Stimulated activated effector memory CD8-positive, alpha-beta T cell treated with anti-CD3 and anti-CD28 coated beads, Interleukin-12 subunit alpha, Interleukin-12 subunit beta, amount 100 ng/mL, for 72 hours (primary cell): ENCODE measurements around the gene MRPL50.

ENCODE experiments used
- ATAC-seq: fragments of 150-1000 bp; cut with Tn5 transposase; 2 replicates; pipeline ENCODE4 v1.10.0; 2021
- DNase-seq, 2 donors: peaks; one replicate each; pipeline ENCODE4 v3.0.0; 2021 to 2022; ENCODE audit warnings: low spot score in 2 of 2
- H3K27ac Mint-ChIP-seq: one replicate; pipeline ENCODE4 v1.8.0; 2022; ENCODE audit warnings: mild to moderate bottlenecking, mixed read lengths
- H3K36me3 Mint-ChIP-seq: one replicate; pipeline ENCODE4 v1.8.0; 2022; ENCODE audit warnings: mild to moderate bottlenecking, mixed read lengths
- H3K4me1 Mint-ChIP-seq: one replicate; pipeline ENCODE4 v1.8.0; 2022; ENCODE audit warnings: mixed read lengths
- H3K4me3 Mint-ChIP-seq: one replicate; pipeline ENCODE4 v1.8.0; 2022; ENCODE audit warnings: mild to moderate bottlenecking, mixed read lengths
- H3K9me3 Mint-ChIP-seq: one replicate; pipeline ENCODE4 v1.8.0; 2022; ENCODE audit warnings: mixed read lengths

Gene MRPL50

GRCh38 chr9:101371813-101372212, 26.6 kb downstream of the MRPL50 start:
- no peaks in the 10 kb centered on the region for H3K36me3 Mint-ChIP-seq
- DNase-seq (no peak), ATAC-seq (no peak)
- no peaks in the 10 kb centered on the region for H3K9me3 Mint-ChIP-seq
- no peak overlapping the region for H3K4me3 Mint-ChIP-seq
- no peaks in the 10 kb centered on the region for H3K4me1 Mint-ChIP-seq
- no peak overlapping the region for H3K27ac Mint-ChIP-seq

DNA sequence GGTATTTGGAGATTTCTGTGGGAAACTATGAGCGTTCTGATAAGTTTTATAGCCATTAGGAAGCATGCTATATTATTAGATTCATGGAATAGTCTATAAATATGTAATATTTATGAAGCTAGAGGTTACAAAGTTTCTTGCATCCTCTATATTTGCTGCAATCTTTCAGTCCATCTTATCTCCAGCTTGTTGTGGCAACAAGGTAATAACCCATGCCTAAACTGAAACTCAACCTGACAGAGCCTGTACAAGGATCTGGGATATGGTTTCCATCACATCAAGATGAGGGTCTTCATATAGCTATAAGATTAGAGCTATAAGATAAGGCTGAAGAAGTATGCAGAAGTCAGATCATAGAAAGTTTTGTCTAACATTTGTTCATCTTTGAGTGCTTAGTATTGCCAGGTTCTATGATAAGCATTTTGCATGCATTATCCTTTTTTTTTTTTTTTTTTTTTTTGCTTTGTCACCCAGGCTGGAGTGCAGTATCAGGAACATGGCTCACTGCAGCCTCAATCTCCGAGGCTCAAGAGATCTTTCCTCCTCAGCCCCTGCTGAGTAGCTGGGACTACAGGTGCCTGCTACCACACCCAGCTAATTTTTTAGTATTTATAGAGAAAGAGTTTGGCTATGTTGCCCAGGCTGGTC, 28.4 kb downstream of the MRPL50 start:
- H3K27ac Mint-ChIP-seq: no peak overlapping the region
- no peak for DNase-seq
- ATAC-seq: no peak
- no peaks in the 10 kb centered on the region for H3K36me3 Mint-ChIP-seq
- no peaks in the 10 kb centered on the region for H3K9me3 Mint-ChIP-seq
- H3K4me1 Mint-ChIP-seq: no peaks in the 10 kb centered on the region
- no peak overlapping the region for H3K4me3 Mint-ChIP-seq

- ATAC-seq (no peak), DNase-seq (no peak)
- Mint-ChIP-seq H3K27ac (no peak overlapping the region), H3K9me3 (no peaks in the 10 kb centered on the region), H3K4me3 (no peak overlapping the region), H3K36me3 (no peaks in the 10 kb centered on the region), H3K4me1 (no peaks in the 10 kb centered on the region)
These were observed 29.1 kb downstream of the MRPL50 start for GRCh38 chr9:101369286-101369685.

DNA sequence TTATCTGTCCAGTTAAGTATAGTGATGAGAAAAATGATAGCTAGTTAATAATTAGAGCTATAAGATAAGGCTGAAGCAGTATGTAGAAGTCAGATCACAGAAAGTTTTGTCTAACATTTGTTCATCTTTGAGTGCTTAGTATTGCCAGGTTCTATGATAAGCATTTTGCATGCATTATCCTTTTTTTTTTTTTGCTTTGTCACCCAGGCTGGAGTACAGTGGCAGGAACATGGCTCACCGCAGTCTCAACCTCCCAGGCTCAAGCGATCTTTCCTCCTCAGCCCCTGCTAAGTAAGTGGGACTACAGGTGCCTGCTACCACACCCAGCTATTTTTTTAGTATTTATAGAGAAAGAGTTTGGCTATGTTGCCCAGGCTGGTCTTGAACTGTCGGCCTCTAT, 31.1 kb downstream of the MRPL50 start:
- no peaks in the 10 kb centered on the region for H3K36me3 Mint-ChIP-seq
- H3K4me3 Mint-ChIP-seq: no peak overlapping the region
- ATAC-seq (no peak), DNase-seq (no peak)
- no peaks in the 10 kb centered on the region for H3K9me3 Mint-ChIP-seq
- H3K27ac Mint-ChIP-seq: no peak overlapping the region
- no peaks in the 10 kb centered on the region for H3K4me1 Mint-ChIP-seq

GRCh38 chr9:101366038-101366756, 32.2 kb downstream of the MRPL50 start:
- H3K9me3 Mint-ChIP-seq: no peaks in the 10 kb centered on the region
- no peaks in the 10 kb centered on the region for H3K36me3 Mint-ChIP-seq
- no peaks in the 10 kb centered on the region for H3K4me1 Mint-ChIP-seq
- DNase-seq: no peak
- H3K4me3 Mint-ChIP-seq: no peak overlapping the region
- no peak for ATAC-seq
- no peak overlapping the region for H3K27ac Mint-ChIP-seq

- Mint-ChIP-seq H3K36me3 (no peaks in the 10 kb centered on the region), H3K4me1 (no peaks in the 10 kb centered on the region), H3K27ac (no peak overlapping the region), H3K4me3 (no peak overlapping the region), H3K9me3 (no peaks in the 10 kb centered on the region)
- DNase-seq (no peak), ATAC-seq (no peak)
These were observed 33.2 kb downstream of the MRPL50 start for GRCh38 chr9:101365181-101365580.

GRCh38 chr9:101362450-101362849, 36.0 kb downstream of the MRPL50 start:
- Mint-ChIP-seq H3K27ac (no peak overlapping the region), H3K36me3 (no peaks in the 10 kb centered on the region), H3K4me1 (no peaks in the 10 kb centered on the region), H3K9me3 (no peaks in the 10 kb centered on the region), H3K4me3 (no peak overlapping the region)
- DNase-seq: no peak
- no peak for ATAC-seq

GRCh38 chr9:101360647-101361046, 37.8 kb downstream of the MRPL50 start:
- Mint-ChIP-seq H3K9me3 (no peaks in the 10 kb centered on the region), H3K4me3 (no peak overlapping the region), H3K27ac (no peak overlapping the region), H3K36me3 (no peaks in the 10 kb centered on the region), H3K4me1 (no peaks in the 10 kb centered on the region)
- DNase-seq (no peak), ATAC-seq (no peak)

DNA sequence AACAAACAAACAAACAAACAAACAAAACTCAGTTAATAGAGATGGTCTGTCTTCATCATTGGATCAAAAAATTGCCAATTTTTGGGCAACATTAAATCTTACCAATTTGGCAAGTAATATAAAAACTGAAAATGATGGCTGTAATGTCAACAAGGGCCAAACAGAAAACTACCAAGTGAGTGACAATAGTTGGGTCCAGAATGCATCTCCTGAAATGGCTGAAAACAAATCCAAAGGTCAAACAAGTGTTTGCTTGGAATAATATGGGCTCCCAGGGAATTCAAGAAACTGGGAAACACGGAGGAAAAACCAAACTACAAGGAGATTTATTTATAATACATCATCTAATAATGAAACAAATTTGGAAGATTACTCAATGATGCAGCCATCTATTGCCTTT, 38.7 kb downstream of the MRPL50 start:
- no peaks in the 10 kb centered on the region for H3K36me3 Mint-ChIP-seq
- H3K27ac Mint-ChIP-seq: no peak overlapping the region
- H3K4me3 Mint-ChIP-seq: no peak overlapping the region
- H3K4me1 Mint-ChIP-seq: no peaks in the 10 kb centered on the region
- ATAC-seq (no peak), DNase-seq (no peak)
- H3K9me3 Mint-ChIP-seq: no peaks in the 10 kb centered on the region

GRCh38 chr9:101356619-101357018, 41.8 kb downstream of the MRPL50 start:
- Mint-ChIP-seq H3K4me1 (no peaks in the 10 kb centered on the region), H3K4me3 (no peak overlapping the region), H3K36me3 (no peaks in the 10 kb centered on the region), H3K27ac (no peak overlapping the region), H3K9me3 (no peaks in the 10 kb centered on the region)
- no peak for ATAC-seq
- no peak for DNase-seq

- no peaks in the 10 kb centered on the region for H3K4me1 Mint-ChIP-seq
- DNase-seq: no peak
- H3K4me3 Mint-ChIP-seq: no peak overlapping the region
- H3K36me3 Mint-ChIP-seq: no peaks in the 10 kb centered on the region
- no peaks in the 10 kb centered on the region for H3K9me3 Mint-ChIP-seq
- no peak for ATAC-seq
- no peak overlapping the region for H3K27ac Mint-ChIP-seq
These were observed 43.4 kb downstream of the MRPL50 start for GRCh38 chr9:101354765-101355708.

GRCh38 chr9:101354143-101354764, 44.2 kb downstream of the MRPL50 start:
- Mint-ChIP-seq H3K27ac (no peak overlapping the region), H3K4me1 (no peaks in the 10 kb centered on the region), H3K4me3 (no peak overlapping the region), H3K9me3 (no peaks in the 10 kb centered on the region), H3K36me3 (no peaks in the 10 kb centered on the region)
- DNase-seq: no peak
- no peak for ATAC-seq

GRCh38 chr9:101353683-101354082, 44.7 kb downstream of the MRPL50 start:
- DNase-seq: no peak
- no peaks in the 10 kb centered on the region for H3K9me3 Mint-ChIP-seq
- ATAC-seq: no peak
- H3K4me1 Mint-ChIP-seq: no peaks in the 10 kb centered on the region
- no peaks in the 10 kb centered on the region for H3K36me3 Mint-ChIP-seq
- H3K4me3 Mint-ChIP-seq: no peak overlapping the region
- H3K27ac Mint-ChIP-seq: no peak overlapping the region

GRCh38 chr9:101352892-101353463, 45.4 kb downstream of the MRPL50 start:
- no peaks in the 10 kb centered on the region for H3K36me3 Mint-ChIP-seq
- ATAC-seq (no peak), DNase-seq (no peak)
- no peak overlapping the region for H3K27ac Mint-ChIP-seq
- H3K9me3 Mint-ChIP-seq: no peaks in the 10 kb centered on the region
- no peak overlapping the region for H3K4me3 Mint-ChIP-seq
- H3K4me1 Mint-ChIP-seq: no peaks in the 10 kb centered on the region

DNA sequence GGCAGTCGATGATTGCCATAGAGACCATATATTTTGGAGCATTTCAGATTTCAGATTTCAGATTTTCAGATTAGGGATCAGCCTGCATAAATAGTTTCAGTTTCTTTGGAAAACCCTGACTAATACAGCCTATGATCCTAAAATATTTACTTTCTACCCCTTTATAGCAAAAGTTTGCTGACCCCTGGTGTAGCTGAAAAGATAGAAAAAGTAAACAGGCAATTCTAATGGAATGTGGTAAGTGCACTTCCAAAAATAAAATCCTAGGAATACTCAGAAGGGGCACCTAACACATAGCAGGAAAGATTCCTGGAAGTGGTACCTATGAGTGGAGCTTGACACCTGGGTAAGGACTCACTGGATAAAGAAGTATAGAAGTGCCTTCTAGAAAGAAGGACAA, 48.1 kb downstream of the MRPL50 start:
- H3K36me3 Mint-ChIP-seq: no peaks in the 10 kb centered on the region
- H3K9me3 Mint-ChIP-seq: no peaks in the 10 kb centered on the region
- ATAC-seq: no peak
- no peaks in the 10 kb centered on the region for H3K4me1 Mint-ChIP-seq
- H3K27ac Mint-ChIP-seq: no peak overlapping the region
- no peak for DNase-seq
- H3K4me3 Mint-ChIP-seq: no peak overlapping the region
